HG02763 (cell line): ENCODE results near the gene CLDN9.

Experiments
- ATAC-seq: cut with Tn5 transposase; IDR thresholded peaks from one replicate; pipeline ENCODE4 v1.9.1; 2021; ENCODE audit warnings: mild to moderate bottlenecking, moderate library complexity; ENCODE audit not compliant: unreplicated experiment

Gene CLDN9

GRCh38 chr16:3012828-3013420 is at the start of gene CLDN9:
Gene CLDN9, plus strand, starts transcription at chr16:3012923. Its CDS starts 440 bp downstream, at chr16:3013363.
- ATAC-seq = no peak

GRCh38 chr16:2963074-2963722 is 49.5 kb upstream of the CLDN9 start:
- ATAC-seq = no peak

- ATAC-seq = no peak
Observed at GRCh38 chr16:2963723-2964474, 48.8 kb upstream of the CLDN9 start, which contains the start of gene KREMEN2. Gene KREMEN2, plus strand, starts transcription at chr16:2964275. Its CDS starts 246 bp downstream, at chr16:2964521.

GRCh38 chr16:2964475-2965336 is 48.0 kb upstream of the CLDN9 start:
- no peak for ATAC-seq

- ATAC-seq = no peak
Observed at GRCh38 chr16:2966043-2966807, 46.5 kb upstream of the CLDN9 start.

GRCh38 chr16:2966808-2967191 is 45.9 kb upstream of the CLDN9 start:
- ATAC-seq = no peak

- no peak for ATAC-seq
Observed at GRCh38 chr16:2967211-2967631, 45.5 kb upstream of the CLDN9 start.

GRCh38 chr16:2967721-2968161 is 45.0 kb upstream of the CLDN9 start:
- ATAC-seq = no peak

GRCh38 chr16:2968368-2968737 is 44.4 kb upstream of the CLDN9 start:
- ATAC-seq = no peak

GRCh38 chr16:2968738-2969544 is 43.8 kb upstream of the CLDN9 start, which contains the start of gene PAQR4:
Gene PAQR4, plus strand, starts transcription at chr16:2969348. Its CDS starts 327 bp downstream, at chr16:2969675.
- peak; percentile 71 for ATAC-seq

- ATAC-seq = no peak
Observed at GRCh38 chr16:2969545-2970521, 42.9 kb upstream of the CLDN9 start.

- ATAC-seq = no peak
Observed at GRCh38 chr16:2970563-2970962, 42.2 kb upstream of the CLDN9 start.

- no peak for ATAC-seq
Observed at GRCh38 chr16:2971134-2971984, 41.4 kb upstream of the CLDN9 start.

- no peak for ATAC-seq
Observed at GRCh38 chr16:2971985-2972784, 40.5 kb upstream of the CLDN9 start.

- ATAC-seq = no peak
Observed at GRCh38 chr16:2973093-2973492, 39.6 kb upstream of the CLDN9 start.

- ATAC-seq = no peak
Observed at GRCh38 chr16:2973605-2974318, 39.0 kb upstream of the CLDN9 start.
